Measurements from ENCODE around the gene TMEM14A.
"Not testable (repeated sequence)": the region's sequence is repeated elsewhere in the genome, so short reads cannot be mapped to it uniquely, and the experiment has no call there.

Gene TMEM14A

DNA sequence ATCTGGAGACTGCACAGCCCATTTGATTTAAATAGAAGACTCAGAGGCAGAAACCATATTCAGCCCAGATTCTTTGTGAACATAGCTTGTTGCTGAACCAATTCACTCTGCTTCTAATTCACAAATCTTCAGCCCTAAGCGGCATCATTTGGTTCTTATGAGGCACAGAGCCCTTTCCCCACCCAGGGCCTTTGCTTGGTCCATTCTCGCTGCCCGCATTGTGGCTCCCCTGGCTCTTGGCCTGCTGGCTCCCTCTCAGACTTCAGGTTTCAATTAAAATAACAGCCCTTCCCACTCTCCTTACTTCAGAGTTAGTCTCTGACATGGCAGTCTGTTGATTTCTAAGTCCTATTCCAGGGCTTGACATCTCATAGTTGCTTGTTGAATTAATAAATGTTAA lies 9.4 kb upstream of the TMEM14A start:
- DNase-seq = no peak

DNA sequence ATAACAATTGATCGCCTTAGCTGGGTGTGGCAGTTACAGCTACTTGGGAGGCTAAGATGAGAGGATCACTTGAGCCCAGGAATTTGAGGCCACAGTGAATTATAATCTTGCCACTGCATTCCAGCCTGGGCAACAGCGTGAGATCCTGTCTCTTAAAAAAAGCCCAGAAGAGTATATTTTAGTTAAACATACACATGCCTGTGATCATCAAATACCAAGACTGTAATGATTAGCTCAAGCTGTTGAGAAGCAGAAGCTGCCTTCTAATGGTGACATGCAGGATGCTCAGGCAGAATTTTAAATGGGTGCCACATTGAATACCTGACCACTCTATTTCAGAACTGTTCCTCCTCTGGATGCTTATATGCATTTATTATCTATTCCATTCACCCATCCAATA lies 8.9 kb upstream of the TMEM14A start:
- DNase-seq = no peak

DNA sequence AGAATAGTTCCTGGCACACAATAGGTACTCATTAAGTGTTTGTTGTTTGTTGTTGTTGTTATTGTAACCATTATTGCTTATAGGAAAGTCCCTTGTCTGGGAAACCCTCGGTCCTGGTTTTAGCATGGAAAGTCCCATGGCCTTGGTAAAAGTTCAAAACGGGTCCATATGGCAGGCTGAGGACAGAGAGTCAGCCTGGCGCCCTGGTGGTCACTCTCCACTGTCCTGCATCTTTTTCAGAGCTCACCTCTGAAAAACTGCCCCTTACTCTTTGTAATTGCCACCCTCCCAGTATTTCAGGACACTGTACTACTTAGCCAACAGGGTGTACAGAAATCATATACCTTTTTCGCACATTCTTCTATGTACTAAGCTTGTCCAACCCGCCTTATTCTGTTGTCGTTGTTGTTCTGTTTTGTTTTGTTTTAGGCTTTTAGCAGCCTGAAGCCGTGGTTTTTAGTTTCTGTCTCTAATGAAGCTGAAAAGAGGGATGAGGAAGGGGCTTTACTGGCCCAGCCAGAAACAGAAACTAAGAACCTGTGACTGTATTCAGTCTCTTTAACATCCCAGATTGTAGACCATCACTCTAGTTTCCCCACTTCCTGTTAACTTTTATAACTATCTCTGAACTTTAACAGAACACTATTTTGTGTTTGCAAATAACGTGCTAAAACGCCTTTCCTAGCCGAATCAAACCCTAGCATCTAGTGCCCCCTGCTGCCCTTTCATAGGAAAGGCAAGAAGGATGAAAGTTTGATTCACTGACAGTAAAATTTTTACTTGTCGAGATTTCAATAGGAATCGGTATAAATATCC lies 7.6 kb upstream of the TMEM14A start:
- DNase-seq = peak; percentile 91

- DNase-seq = no peak
These were observed 7.1 kb upstream of the TMEM14A start for GRCh38 chr6:52663936-52664185.

- DNase-seq = peak; percentile 96 to 98
These were observed 6.5 kb upstream of the TMEM14A start for GRCh38 chr6:52664186-52664990.

- DNase-seq = no peak
These were observed 5.8 kb upstream of the TMEM14A start for GRCh38 chr6:52664991-52665686.

- DNase-seq = no peak
These were observed 4.8 kb upstream of the TMEM14A start for GRCh38 chr6:52666071-52666470.

- no peak for DNase-seq
These were observed 4.4 kb upstream of the TMEM14A start for GRCh38 chr6:52666523-52666922.

GRCh38 chr6:52667572-52667971 lies 3.3 kb upstream of the TMEM14A start:
- DNase-seq = no peak

GRCh38 chr6:52671676-52672075 lies 763 bp downstream of the TMEM14A start:
- no peak for DNase-seq

- no peak for DNase-seq
These were observed 1.6 kb downstream of the TMEM14A start for GRCh38 chr6:52672412-52673025.

GRCh38 chr6:52674666-52675065 lies 3.8 kb downstream of the TMEM14A start:
- no peak for DNase-seq

GRCh38 chr6:52675372-52675771 lies 4.5 kb downstream of the TMEM14A start:
- no peak for DNase-seq

DNA sequence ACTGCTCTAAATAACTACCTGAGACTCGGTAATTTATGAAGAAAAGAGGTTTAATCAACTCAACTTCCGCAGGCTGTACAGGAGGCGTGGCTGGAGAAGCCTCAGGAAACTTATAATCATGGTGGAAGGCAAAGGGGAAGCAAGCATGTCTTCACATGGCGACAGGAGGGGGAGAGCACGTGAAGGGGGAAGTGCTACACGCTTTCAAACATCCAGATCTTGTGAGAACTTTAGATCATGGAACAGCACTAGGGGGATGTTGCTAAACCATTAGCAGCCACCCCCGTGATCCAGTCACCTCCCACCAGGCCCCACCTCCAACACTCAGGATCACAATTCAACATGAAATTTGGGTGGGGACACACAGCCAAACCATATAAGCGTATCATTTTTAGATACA lies 5.7 kb downstream of the TMEM14A start:
- DNase-seq = not testable (repeated sequence)

DNA sequence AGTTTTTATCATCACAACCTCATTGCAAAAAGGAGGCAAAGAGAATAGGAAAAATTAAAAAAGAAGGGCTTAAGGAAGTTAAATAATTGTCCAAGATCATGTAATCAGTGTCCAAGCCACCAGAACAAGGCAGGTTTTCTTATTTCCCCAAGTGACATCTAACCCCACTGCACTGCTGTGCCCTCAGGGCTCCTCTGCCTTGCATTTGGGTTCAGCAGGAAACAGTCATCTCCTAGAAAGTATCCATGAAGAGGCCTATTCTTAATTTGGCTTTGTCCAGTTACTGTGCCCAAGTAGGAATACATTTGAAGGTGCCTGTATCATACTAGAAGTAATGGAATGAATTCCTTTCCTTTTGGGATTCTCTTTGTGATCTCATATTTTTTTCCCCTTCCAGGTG lies 10.5 kb downstream of the TMEM14A start:
- no peak for DNase-seq

DNA sequence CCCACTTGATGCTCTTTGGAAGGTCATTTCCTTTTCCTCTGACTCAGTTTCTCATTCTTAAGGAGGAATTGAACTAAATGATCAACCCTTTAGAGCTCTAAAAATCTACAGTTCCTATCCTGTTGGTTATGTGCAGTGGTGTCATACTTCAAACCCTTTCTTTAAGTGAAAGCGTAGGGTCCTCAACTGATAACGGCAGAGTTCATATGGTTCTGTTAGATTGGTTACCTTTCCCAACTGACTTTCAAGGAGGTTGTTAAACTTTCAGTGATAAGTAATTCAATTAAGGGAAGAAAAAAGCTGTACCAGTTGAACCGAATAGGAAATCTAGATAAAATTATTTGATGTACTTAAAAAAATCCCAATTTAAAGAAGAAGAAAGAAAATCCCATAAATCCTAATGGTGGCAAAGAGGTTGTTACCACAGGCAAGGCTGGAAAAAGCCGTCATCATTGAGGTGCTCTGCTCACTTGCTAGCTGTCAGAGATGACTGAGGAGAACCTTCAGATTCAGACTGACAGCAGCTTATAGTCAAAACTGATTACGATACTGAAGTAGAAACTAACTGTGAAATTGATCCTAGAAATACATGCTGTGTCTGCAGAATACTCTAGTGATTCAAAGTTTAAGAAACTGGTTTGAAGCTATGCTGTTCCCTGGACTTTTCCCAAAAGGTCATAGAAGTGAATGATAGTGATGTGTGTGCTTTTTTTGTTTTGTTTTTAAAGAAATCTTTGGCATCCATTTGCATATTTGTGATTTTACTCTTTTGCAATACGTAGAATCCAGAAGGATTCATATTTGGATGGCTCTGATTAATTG lies 16.2 kb downstream of the TMEM14A start:
- DNase-seq = no peak

DNA sequence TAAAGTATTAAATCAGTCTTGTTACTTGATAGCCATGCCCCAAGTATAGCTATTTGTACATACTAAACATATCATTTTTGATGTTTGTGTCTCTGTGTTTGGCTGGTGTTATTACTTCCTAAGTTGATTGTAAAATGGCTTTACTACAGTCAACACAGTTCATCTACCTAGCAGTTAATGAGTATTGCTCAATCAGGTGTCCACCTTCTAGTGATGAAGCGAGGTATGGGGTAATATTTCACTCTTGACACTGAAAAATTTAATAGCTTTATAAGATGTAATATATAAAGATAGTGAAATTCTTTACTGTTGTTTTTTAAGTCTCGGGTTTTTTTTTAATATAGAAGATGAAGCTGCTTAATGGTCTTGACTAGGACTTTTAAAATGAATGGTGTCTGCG lies 18.9 kb downstream of the TMEM14A start:
- no peak for DNase-seq

DNA sequence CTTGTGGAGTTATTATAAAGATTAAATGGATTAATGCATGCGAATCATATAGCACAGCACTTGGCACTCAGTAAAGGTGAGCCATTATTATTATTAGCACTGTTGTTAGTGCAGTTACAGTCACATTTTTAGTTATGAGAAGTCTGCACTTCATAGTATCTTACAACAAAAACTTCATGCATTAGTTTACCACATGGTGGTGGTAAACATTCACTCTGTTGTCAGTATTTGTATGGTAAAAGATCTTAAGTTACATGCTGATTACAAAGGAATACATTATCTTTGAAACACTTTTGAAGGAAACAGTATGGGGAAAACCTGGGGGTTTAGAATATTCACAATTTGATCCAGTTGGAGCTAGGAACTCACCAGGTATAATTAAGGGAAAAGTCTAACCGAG lies 20.8 kb downstream of the TMEM14A start:
- no peak for DNase-seq

DNA sequence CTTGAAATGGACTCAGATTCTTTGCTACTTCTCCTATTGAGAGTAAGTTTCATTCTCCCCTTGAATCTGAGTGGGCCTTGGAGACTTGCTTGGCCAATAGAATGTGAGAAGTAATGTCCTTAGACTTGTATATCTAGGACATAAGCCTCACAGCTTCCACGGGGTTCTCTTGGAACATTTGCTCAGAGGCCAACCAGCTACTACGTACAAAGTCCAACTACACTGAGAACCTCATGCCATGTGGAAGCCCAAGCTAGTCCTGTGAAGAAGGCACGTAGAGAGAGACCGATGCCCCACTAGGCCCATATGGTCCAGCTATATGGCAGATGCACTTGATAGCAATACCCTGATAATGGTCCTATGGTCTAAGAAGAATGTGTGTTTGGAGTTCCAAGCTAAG lies 22.9 kb downstream of the TMEM14A start:
- no peak for DNase-seq

DNA sequence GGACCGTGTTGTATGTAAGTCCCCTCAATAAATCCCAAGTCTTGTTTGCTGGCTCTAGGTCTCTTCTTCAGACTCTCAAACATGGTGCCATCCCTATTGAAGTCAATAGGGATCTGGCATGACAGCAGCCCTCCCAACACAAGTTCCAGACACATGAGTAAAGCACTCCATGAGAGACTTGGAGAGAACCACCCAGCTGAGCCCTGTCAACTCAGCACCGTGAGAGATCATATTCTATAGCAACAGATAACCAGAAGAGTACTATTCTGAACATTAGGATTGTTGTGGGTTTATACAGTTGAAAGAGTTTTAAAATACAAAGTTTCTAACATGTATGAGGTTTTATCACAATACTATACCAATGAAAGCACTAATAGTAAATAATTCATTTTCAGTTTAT lies 23.5 kb downstream of the TMEM14A start:
- DNase-seq = no peak

GRCh38 chr6:52696418-52696817 lies 25.5 kb downstream of the TMEM14A start:
- no peak for DNase-seq

DNA sequence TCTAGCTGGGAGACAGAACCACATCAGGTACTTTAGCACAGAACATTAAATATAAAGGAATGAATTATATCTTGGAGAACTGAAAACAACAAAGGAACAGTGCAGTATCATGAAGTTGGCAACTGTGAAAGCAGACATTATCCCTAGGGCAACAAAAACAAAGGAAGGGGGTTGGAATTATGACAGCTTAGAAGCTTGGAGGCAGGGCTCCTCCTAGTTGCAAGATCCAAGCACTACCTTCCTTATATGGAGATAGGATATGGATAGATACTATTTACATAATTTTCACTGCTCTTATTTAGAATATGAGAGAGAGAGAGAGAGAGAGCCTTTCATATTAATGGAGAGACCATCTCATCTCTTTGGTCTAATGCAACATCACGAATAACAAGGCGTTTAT lies 27.0 kb downstream of the TMEM14A start:
- DNase-seq = no peak

DNA sequence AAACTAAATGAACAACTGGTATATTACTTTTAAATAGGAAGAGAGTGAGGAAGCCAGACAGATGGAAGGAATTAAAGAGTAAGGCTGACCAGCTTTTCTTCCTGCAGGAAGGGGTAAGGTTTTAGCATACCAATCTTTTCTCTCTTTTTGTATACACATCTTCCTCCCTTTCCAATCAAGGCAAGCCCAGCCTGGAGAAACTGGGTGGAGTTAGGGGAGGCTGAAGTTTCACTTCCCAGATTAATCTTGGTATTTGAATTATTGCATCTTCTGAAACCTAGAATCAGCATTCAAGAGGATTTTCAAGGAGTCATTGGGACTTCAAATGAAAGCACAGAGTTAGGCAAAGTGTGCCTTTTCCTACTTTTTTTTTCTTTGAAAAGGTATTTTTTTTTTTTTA lies 33.1 kb downstream of the TMEM14A start:
- DNase-seq = no peak
